Measurements from ENCODE around the gene C9.

GRCh38 chr5:39328731-39329130, 35.6 kb downstream of the C9 start:
- TF ChIP-seq YY1 (IDR thresholded peaks at IDR 0.05; ENCODE audit: insufficient read depth, insufficient read length): no peak
- TF ChIP-seq SUZ12 (IDR thresholded peaks at IDR 0.05; ENCODE audit: extremely low read depth, insufficient read depth, insufficient read length): no peak
